ENCODE data around the gene ZNF385A.

Gene ZNF385A, protein sequence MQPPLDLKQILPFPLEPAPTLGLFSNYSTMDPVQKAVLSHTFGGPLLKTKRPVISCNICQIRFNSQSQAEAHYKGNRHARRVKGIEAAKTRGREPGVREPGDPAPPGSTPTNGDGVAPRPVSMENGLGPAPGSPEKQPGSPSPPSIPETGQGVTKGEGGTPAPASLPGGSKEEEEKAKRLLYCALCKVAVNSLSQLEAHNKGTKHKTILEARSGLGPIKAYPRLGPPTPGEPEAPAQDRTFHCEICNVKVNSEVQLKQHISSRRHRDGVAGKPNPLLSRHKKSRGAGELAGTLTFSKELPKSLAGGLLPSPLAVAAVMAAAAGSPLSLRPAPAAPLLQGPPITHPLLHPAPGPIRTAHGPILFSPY

DNA sequence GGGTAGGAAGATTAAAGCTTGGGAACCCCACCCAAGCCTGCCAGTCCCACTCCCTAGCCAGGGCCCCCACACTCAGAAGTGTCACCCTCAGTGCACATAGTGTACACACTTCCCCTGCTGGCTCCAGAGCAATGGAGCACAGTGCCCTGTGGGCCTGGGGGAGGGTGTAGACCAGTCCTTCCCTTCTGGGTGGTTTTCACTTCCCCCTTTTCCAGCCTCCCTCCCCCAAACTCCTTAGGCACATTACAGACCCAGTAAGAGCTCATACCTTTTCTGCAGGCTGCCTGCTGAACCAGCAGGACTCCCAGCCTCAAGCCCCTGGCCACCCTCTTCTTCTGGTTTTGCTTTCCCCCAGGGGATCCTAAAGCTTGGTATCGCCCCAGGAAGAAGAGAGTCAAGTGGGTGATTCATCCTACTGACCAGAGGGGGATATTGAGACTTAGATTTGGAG lies at the start of gene ZNF385A:
Gene ZNF385A, minus strand, starts transcription at position 143 of the 451 bp plus-strand sequence. CDS start 219 bp downstream, outside the sequence.
- no peak for DNase-seq (ENCODE audit: extremely low read depth in 1 of 2, low read depth in 1 of 2)

DNA sequence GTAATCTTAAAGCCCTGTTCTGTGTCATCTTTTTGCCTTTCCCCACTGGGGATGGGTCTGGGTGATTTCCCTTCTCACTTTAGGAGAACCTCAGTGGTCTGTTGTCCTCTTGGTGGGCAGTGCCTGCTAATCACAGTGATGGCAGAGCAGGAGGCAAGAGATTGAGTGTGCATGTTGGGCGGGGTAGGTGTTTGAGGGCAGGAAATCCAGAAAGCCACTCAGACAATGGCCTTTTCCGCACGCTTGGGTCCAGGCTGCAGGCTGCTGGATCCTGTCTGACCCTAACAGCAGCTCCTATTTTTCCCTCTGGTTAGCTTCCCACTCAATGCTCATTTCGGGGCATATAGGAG lies 48.3 kb upstream of the ZNF385A start:
- DNase-seq (ENCODE audit: extremely low read depth in 1 of 2, low read depth in 1 of 2) = no peak

- DNase-seq (ENCODE audit: extremely low read depth in 1 of 2, low read depth in 1 of 2) = no peak
Observed at GRCh38 chr12:54431911-54432814, 47.6 kb upstream of the ZNF385A start.

DNA sequence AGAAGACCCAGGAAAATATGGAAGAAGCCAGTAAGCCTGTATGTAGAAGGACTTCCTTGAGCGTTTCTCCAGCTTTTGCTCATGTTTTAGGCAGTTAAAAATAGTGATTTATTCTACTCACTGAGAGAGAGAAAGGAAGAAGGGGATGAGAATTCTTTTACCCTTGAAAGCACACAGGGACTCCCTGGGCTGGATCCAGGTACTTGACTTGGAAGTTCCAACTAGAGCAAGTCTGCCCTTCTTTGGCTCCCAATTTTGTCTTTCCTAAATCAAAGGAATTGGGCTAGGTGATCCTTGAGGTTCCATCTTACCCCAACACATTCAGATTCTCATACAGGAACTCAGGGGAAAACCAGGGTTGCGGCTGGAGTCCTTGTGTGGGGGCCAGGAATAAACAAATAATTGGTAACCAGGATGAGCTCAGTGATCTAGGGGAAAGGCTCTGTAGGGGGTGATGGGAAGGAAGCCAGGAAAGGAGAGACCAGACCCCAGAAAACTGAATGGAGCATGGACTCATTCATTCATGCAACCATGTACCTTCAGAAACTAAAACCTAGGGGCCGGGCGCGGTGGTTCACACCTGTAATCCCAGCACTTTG lies 46.0 kb upstream of the ZNF385A start:
- DNase-seq (ENCODE audit: extremely low read depth in 1 of 2, low read depth in 1 of 2) = no peak

- DNase-seq (ENCODE audit: extremely low read depth in 1 of 2, low read depth in 1 of 2) = no peak
Observed at GRCh38 chr12:54429014-54429471, 44.5 kb upstream of the ZNF385A start.

GRCh38 chr12:54428050-54429013 lies 43.8 kb upstream of the ZNF385A start:
- DNase-seq (ENCODE audit: extremely low read depth in 1 of 2, low read depth in 1 of 2) = no peak

- DNase-seq (ENCODE audit: extremely low read depth in 1 of 2, low read depth in 1 of 2) = no peak
Observed at GRCh38 chr12:54427106-54427505, 42.6 kb upstream of the ZNF385A start.

GRCh38 chr12:54426690-54427089 lies 42.2 kb upstream of the ZNF385A start:
- DNase-seq (ENCODE audit: extremely low read depth in 1 of 2, low read depth in 1 of 2) = no peak

GRCh38 chr12:54425702-54426101 lies 41.2 kb upstream of the ZNF385A start:
- no peak for DNase-seq (ENCODE audit: extremely low read depth in 1 of 2, low read depth in 1 of 2)

GRCh38 chr12:54424224-54424623 lies 39.7 kb upstream of the ZNF385A start:
- no peak for DNase-seq (ENCODE audit: extremely low read depth in 1 of 2, low read depth in 1 of 2)

- DNase-seq (ENCODE audit: extremely low read depth in 1 of 2, low read depth in 1 of 2) = no peak
Observed at GRCh38 chr12:54423816-54424150, 39.2 kb upstream of the ZNF385A start.

GRCh38 chr12:54421879-54422250 lies 37.3 kb upstream of the ZNF385A start:
- no peak for DNase-seq (ENCODE audit: extremely low read depth in 1 of 2, low read depth in 1 of 2)

- no peak for DNase-seq (ENCODE audit: extremely low read depth in 1 of 2, low read depth in 1 of 2)
Observed at GRCh38 chr12:54421175-54421878, 36.8 kb upstream of the ZNF385A start.

GRCh38 chr12:54420766-54421144 lies 36.2 kb upstream of the ZNF385A start:
- DNase-seq (ENCODE audit: extremely low read depth in 1 of 2, low read depth in 1 of 2) = no peak

DNA sequence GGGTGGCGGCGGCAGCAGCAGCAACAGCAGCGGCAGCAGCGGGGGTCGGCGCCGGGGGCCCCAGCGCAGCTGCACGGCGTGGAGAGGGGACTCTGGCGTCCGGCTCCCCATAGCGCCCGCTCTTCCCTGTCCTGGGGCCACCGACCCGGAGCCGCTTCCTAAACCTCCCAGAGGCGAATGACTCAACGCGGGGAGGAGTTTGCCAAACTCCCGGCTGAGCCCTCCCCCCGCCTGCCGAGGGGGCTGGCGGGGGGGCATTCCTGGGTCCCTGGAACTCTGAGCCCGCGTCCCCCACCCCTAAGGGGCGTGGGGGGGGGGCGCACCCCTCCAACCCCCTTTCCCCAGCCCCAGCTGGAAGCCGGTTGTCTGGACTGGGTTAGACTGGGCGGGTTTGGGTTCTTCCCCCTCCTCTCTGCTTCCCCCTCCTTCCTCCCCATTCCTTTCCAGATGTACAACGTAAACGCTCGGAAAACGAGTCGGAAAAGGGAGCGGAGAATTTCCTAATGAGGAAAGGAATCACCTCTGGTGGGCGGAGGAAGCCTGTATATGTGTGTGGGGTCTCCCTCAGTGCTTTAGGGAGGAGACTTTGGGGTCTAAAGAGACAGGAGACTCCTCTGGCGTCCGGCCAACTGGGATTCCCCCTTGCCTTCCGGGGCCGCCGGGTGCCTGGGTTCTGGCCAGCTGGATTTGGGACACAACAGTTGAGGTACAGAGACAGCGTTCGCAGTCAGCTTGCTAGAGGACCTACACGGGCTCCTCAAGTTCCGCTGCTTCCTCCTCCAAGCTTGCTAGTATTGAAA lies 34.8 kb upstream of the ZNF385A start, which contains the start of gene ITGA5:
Gene ITGA5, minus strand, starts transcription at position 179 of the 800 bp plus-strand sequence. Its CDS starts 68 bp downstream, at position 111.
- DNase-seq (ENCODE audit: extremely low read depth in 1 of 2, low read depth in 1 of 2) = peak in 1 of 2 donors; percentile 34

GRCh38 chr12:54418441-54419087 lies 34.0 kb upstream of the ZNF385A start:
- no peak for DNase-seq (ENCODE audit: extremely low read depth in 1 of 2, low read depth in 1 of 2)

DNA sequence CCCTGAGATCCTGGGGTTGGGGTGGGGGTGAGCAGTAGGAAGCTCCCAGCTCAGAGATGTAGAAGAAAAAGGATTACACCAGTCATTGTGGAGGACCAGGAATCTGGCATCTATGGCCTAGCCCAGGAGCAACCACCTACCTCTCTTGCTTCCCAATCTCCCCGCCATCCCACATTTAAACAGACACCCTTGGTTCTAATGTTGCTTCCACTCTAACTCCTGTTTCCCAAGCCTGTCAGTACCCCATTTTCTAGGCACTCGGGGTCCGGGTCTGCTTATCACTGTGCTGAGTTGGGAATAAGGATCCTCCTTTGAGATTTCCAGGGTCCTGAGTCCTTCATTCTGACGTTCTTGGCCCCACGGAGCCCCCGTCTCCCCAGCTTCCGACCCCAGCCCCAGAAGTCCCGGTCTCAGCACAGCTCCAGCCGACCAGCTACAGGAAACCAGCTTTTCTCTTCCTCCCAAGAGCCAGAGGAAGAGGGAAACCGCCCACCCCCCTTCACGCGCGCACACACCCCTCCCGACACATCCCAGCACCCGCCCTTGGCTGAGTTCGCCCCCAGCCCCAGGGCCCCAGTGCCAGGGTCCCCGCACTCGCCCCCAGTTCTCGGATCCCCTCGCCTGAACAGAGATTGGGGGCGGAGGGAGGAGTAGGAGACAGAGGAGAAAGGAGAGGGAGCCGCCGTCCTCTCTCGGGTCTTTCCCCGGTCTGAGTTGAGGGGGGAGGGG lies 33.3 kb upstream of the ZNF385A start:
- no peak for DNase-seq (ENCODE audit: extremely low read depth in 1 of 2, low read depth in 1 of 2)

Data from activated CD8-positive, alpha-beta memory T cell treated with anti-CD3 and anti-CD28 coated beads for 1 hour (primary cell).